Measurements from ENCODE around the gene FANCC. TPM values are rescaled to one million over a fixed set of nuclear protein-coding genes. Genes with fewer than 3 reads are reported as not detected.

Gene FANCC
- total and polyA plus RNA-seq, 2 of the 13 experiments (the other 11 are each of a cell fraction or from before 2014, with no cell fraction given): 7.4 to 8.6 TPM

DNA sequence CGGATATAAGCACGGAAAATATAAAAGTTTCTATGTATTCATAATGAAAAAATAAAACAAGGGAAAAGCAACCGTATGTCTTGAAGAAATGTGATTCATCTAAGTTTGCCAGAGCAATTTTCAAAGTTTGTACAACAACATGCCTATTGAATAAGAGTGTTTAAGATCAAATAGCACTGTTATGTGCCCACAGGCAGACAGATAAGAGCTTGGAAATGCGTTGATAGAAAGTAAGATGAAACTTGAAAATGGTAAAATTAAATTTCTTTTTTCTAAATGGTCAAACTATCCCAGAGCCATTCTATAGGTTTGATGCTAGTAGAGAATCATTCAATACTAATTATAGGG is 189.4 kb downstream of the FANCC start:
- no peak for DNase-seq (ENCODE audit: low spot score)
- H3K79me2 ChIP-seq (ENCODE audit: insufficient read depth, low read length): no peaks in the 10 kb centered on the region
- H3K4me2 ChIP-seq (ENCODE audit: low read depth, low read length): no peak overlapping the region
- ChIA-PET CTCF (ENCODE audit: low intra/inter-chr PET ratio, low total read pairs) (interaction anchor here (1.1 to 2.7 kb wide), 3 partner anchors 345 to 459 kb away, joined by 3 to 14 read pairs (median 6); no protein-coding TSS in a partner anchor), POLR2A (interaction anchor here (1.3 to 1.5 kb wide), 2 partner anchors 9 to 460 kb away, joined by 3 read pairs; no protein-coding TSS in a partner anchor)
- no peak for TF ChIP-seq MBD4 (IDR thresholded peaks at IDR 0.05; ENCODE audit: borderline replicate concordance, low read length)
- 92% methylated on average over 4 of the region's 4 CpGs for WGBS (ENCODE audit: low lambda C conversion rate)
- no peak overlapping the region for H3K9ac ChIP-seq (ENCODE audit: insufficient read depth, low read depth, low read length)
- in situ Hi-C loops (cut with HindIII; ENCODE audit: extremely low pct_ligation_motif_present, low pct_unique_long_range_greater_than_20kb) (no loop called here), intact Hi-C loops (cut with micrococcal nuclease; ENCODE audit: unreplicated experiment) (no loop called here)
- H3K27ac ChIP-seq (ENCODE audit: extremely low read length, insufficient read depth, low read length): no peak overlapping the region
- no peak overlapping the region for H3K4me3 ChIP-seq (replicated peaks in 1 of 3; ENCODE audit: insufficient read depth in 1 of 3, low read depth in 2 of 3, low read length in 3 of 3)
- no peaks in the 10 kb centered on the region for H3K9me3 ChIP-seq (ENCODE audit: low read length)
- BruUV-seq (replicated peaks): no TSS peak
- FAIRE-seq: no peak
- ATAC-seq: no peak
- no peaks in the 10 kb centered on the region for H3K27me3 ChIP-seq (ENCODE audit: control insufficient read depth in 1 of 2, insufficient read depth in 2 of 2, low read length in 2 of 2)
- H4K20me1 ChIP-seq (ENCODE audit: insufficient read depth, low read length): no peaks in the 10 kb centered on the region
- peaks cover 24% of the 10 kb centered on the region for H3K4me1 ChIP-seq (ENCODE audit: insufficient read depth, low read length)
- no peak overlapping the region for H2AFZ ChIP-seq (ENCODE audit: low read length)
- no peaks in the 10 kb centered on the region for H3K36me3 ChIP-seq (replicated peaks in 1 of 2; ENCODE audit: control insufficient read depth in 1 of 2, insufficient read depth in 2 of 2, low read length in 2 of 2)

DNA sequence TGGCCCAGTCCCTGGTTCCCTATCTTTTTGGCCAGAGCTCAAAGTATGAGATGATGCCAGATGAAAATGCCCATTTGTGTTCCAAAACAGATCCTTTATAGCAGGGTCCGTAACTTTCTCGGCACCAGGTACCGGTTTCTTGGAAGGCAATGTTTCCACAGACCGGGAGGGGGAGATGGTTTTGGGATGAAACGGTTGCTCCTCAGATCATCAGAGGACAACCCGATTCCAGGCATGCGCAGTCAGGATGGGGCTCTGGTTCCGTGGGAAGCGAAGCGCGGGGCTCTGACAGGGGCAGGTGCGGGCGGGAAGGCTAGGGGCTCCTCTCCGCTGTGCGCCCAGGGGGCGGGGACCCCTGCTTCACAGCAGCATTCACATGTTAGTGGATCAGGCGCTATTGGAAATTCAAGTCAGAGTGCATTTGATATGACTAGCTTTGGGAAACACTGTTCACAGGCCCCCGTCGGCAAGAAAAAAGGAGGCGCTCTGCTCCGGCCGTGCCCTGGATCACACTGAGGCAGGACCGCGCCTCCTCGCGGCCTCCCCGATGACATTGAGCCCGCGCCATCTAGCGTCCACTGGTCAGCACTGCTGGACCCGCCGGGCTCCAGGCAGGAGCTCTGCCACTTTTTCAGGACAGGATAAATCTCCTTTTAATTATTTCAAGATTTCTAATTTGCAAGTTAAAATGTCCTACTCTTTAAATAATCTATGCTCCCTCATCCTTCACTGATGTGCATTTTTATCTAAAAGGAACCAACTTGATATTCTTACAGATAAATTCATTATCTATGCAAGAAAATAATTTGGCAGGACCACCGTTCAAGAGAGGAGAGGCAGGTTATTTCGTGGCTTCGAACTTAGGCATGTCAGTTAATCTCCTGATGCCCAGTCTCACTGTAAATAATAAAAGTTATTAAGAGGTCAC is 190.0 kb downstream of the FANCC start:
- POLR2A ChIA-PET: interaction anchor here (1.3 to 1.5 kb wide), 3 partner anchors 8 to 459 kb away, joined by 3 read pairs; no protein-coding TSS in a partner anchor
- in situ Hi-C loops (cut with HindIII; ENCODE audit: extremely low pct_ligation_motif_present, low pct_unique_long_range_greater_than_20kb): no loop called here
- TF ChIP-seq JDP2 (CRISPR knock-in tag; IDR thresholded peaks at IDR 0.05; ENCODE audit: borderline replicate concordance) (no peak), SNRNP70 (IDR thresholded peaks at IDR 0.05; ENCODE audit: low read depth, low read length) (no peak), DNMT3B (CRISPR knock-in tag; conservative IDR thresholded peaks at IDR 0.05) (no peak), XRCC5 (optimal IDR thresholded peaks at IDR 0.05; ENCODE audit: low read length) (peak; percentile 83), MXI1 (IDR thresholded peaks at IDR 0.05; ENCODE audit: borderline replicate concordance, low read depth, low read length) (no peak), ZNF143 (CRISPR knock-in tag; IDR thresholded peaks at IDR 0.05) (no peak), ZNF776 (CRISPR knock-in tag; IDR thresholded peaks at IDR 0.05) (no peak), NFE2L2 (IDR thresholded peaks at IDR 0.05; ENCODE audit: low read length) (no peak), ATF7 (IDR thresholded peaks at IDR 0.05) (no peak), ATF7 (CRISPR knock-in tag; IDR thresholded peaks at IDR 0.05) (no peak), ZNF768 (CRISPR knock-in tag; IDR thresholded peaks at IDR 0.05) (peak; percentile 31; the same call in 1 of the 2 replicates), ZKSCAN8 (CRISPR knock-in tag; IDR thresholded peaks at IDR 0.05; ENCODE audit: borderline replicate concordance) (no peak)
- TF ChIP-seq, protein P1, sequence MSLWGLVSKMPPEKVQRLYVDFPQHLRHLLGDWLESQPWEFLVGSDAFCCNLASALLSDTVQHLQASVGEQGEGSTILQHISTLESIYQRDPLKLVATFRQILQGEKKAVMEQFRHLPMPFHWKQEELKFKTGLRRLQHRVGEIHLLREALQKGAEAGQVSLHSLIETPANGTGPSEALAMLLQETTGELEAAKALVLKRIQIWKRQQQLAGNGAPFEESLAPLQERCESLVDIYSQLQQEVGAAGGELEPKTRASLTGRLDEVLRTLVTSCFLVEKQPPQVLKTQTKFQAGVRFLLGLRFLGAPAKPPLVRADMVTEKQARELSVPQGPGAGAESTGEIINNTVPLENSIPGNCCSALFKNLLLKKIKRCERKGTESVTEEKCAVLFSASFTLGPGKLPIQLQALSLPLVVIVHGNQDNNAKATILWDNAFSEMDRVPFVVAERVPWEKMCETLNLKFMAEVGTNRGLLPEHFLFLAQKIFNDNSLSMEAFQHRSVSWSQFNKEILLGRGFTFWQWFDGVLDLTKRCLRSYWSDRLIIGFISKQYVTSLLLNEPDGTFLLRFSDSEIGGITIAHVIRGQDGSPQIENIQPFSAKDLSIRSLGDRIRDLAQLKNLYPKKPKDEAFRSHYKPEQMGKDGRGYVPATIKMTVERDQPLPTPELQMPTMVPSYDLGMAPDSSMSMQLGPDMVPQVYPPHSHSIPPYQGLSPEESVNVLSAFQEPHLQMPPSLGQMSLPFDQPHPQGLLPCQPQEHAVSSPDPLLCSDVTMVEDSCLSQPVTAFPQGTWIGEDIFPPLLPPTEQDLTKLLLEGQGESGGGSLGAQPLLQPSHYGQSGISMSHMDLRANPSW (CRISPR knock-in tag; IDR thresholded peaks at IDR 0.05; ENCODE audit: borderline replicate concordance): no peak
- TF ChIP-seq, protein P2, sequence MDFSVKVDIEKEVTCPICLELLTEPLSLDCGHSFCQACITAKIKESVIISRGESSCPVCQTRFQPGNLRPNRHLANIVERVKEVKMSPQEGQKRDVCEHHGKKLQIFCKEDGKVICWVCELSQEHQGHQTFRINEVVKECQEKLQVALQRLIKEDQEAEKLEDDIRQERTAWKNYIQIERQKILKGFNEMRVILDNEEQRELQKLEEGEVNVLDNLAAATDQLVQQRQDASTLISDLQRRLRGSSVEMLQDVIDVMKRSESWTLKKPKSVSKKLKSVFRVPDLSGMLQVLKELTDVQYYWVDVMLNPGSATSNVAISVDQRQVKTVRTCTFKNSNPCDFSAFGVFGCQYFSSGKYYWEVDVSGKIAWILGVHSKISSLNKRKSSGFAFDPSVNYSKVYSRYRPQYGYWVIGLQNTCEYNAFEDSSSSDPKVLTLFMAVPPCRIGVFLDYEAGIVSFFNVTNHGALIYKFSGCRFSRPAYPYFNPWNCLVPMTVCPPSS (IDR thresholded peaks at IDR 0.05): no peak

More for the DNA sequence above, 190.0 kb downstream of the FANCC start:
- H2AFZ ChIP-seq (ENCODE audit: low read length): no peak overlapping the region
- no peaks in the 10 kb centered on the region; a peak in 1 of 5 replicates for H3K36me3 ChIP-seq (replicated peaks in 1 of 2; ENCODE audit: control insufficient read depth in 1 of 2, insufficient read depth in 2 of 2, low read length in 2 of 2)
- H3K9ac ChIP-seq (ENCODE audit: insufficient read depth, low read depth, low read length): no peak overlapping the region
- CTCF ChIA-PET (ENCODE audit: low intra/inter-chr PET ratio, low total read pairs): interaction anchor here (0.6 to 2.7 kb wide), 4 partner anchors 345 to 573 kb away, joined by 3 to 14 read pairs (median 4); partner anchors contain the start of gene PCAT7
- BruUV-seq (replicated peaks): no TSS peak
- ATAC-seq (peak; percentile 94), FAIRE-seq (no peak), DNase-seq (ENCODE audit: low spot score) (peak; percentile 53)
- peaks cover 24% of the 10 kb centered on the region for H3K4me1 ChIP-seq (ENCODE audit: insufficient read depth, low read length)
- no peaks in the 10 kb centered on the region for H3K9me3 ChIP-seq (ENCODE audit: low read length)
- no peak overlapping the region for H3K27ac ChIP-seq (ENCODE audit: extremely low read length, insufficient read depth, low read length)
- H3K79me2 ChIP-seq (ENCODE audit: insufficient read depth, low read length): no peaks in the 10 kb centered on the region
- intact Hi-C loops (cut with micrococcal nuclease; ENCODE audit: unreplicated experiment): no loop called here
- no peaks in the 10 kb centered on the region for H3K27me3 ChIP-seq (ENCODE audit: control insufficient read depth in 1 of 2, insufficient read depth in 2 of 2, low read length in 2 of 2)
- H4K20me1 ChIP-seq (ENCODE audit: insufficient read depth, low read length): no peaks in the 10 kb centered on the region
- H3K4me3 ChIP-seq (replicated peaks in 1 of 3; ENCODE audit: insufficient read depth in 1 of 3, low read depth in 2 of 3, low read length in 3 of 3): no peak overlapping the region
- WGBS (ENCODE audit: low lambda C conversion rate): 60% methylated on average over 24 of the region's 35 CpGs
- H3K4me2 ChIP-seq (ENCODE audit: low read depth, low read length): peak overlapping the region; percentile 29; the same call in 1 of the 2 replicates
